ENCODE data around the gene ERMP1. TPM values are rescaled to one million over a fixed set of nuclear protein-coding genes. Genes with fewer than 3 reads are reported as not detected.

ERMP1 gene
- total and polyA plus RNA-seq, 2 donors (not counting 1 experiment from before 2014, with no cell fraction given), result 4.9 to 10.6 TPM

- Histone ChIP-seq H4K20me1 (ENCODE audit: control insufficient read depth, insufficient read depth, low read length, poor library complexity, severe bottlenecking) (no peaks in the 10 kb centered on the region), H2AFZ (ENCODE audit: insufficient read depth, low read depth, low read length, poor library complexity, severe bottlenecking) (no peak overlapping the region), H3K36me3 (replicated peaks in 1 of 2; ENCODE audit: control extremely low read depth in 1 of 2, control insufficient read depth in 1 of 2, extremely low read depth in 1 of 2, insufficient read depth in 2 of 2, low read length in 1 of 2) (peaks cover 0 to 52% of the 10 kb centered on the region in 2 experiments), H3K9me3 (ENCODE audit: control extremely low read depth in 1 of 3, control insufficient read depth in 2 of 3, insufficient read depth in 1 of 3, low read length in 2 of 3) (no peaks in the 10 kb centered on the region), H3K9ac (ENCODE audit: low read length) (no peak overlapping the region), H3K4me3 (ENCODE audit: control extremely low read depth in 1 of 5, extremely low read depth in 1 of 5, insufficient read depth in 1 of 5, low read depth in 2 of 5, low read length in 4 of 5) (no peak overlapping the region), H3K27ac (ENCODE audit: low read length in 2 of 2) (no peak overlapping the region), H3K27me3 (replicated peaks in 1 of 4; ENCODE audit: control extremely low read depth in 1 of 4, control insufficient read depth in 3 of 4, insufficient read depth in 4 of 4, low read length in 3 of 4) (no peaks in the 10 kb centered on the region), H3K79me2 (ENCODE audit: control insufficient read depth, insufficient read depth, low read length) (no peaks in the 10 kb centered on the region), H3K4me1 (ENCODE audit: control insufficient read depth in 2 of 2, insufficient read depth in 2 of 2, low read length in 2 of 2) (peaks cover 0 to 4% of the 10 kb centered on the region in 2 donors), H3K4me2 (replicated peaks; ENCODE audit: low read depth, low read length, poor library complexity, severe bottlenecking) (no peak overlapping the region)
- Mint-ChIP-seq H3K4me1 (peaks cover 10% of the 10 kb centered on the region), H3K27ac (no peak overlapping the region), H3K27me3 (no peaks in the 10 kb centered on the region), H3K9me3 (ENCODE audit: insufficient read depth) (no peaks in the 10 kb centered on the region), H3K4me3 (no peak overlapping the region)
- intact Hi-C loops (cut with micrococcal nuclease), result loop anchor here (10.0 kb wide), 1 partner anchor 576 kb away; the partner anchor contains the start of gene INSL6
- WGBS (ENCODE audit: insufficient coverage), result no CpG with 5 or more reads among the region's 1 CpG
- CTCF ChIA-PET, result no interaction called here
- DNase-seq (no peak), ATAC-seq (ENCODE audit: low read depth) (no peak)
- TF ChIP-seq EZH2 (IDR thresholded peaks at IDR 0.05; ENCODE audit: borderline replicate concordance, insufficient read depth, low read depth, low read length, poor library complexity, severe bottlenecking) (no peak), CTCF (IDR thresholded peaks at IDR 0.05) (no peak)
- POLR2A ChIA-PET, result no interaction called here
These were observed 72.6 kb downstream of the ERMP1 start for GRCh38 chr9:5760338-5760737.

- H3K4me1 ChIP-seq (ENCODE audit: control insufficient read depth in 2 of 2, insufficient read depth in 2 of 2, low read length in 2 of 2), result no peaks in the 10 kb centered on the region
- no peaks in the 10 kb centered on the region for H3K9me3 ChIP-seq (ENCODE audit: control extremely low read depth in 1 of 3, control insufficient read depth in 2 of 3, insufficient read depth in 1 of 3, low read length in 2 of 3)
- no CpG with 5 or more reads among the region's 3 CpGs for WGBS (ENCODE audit: insufficient coverage)
- no peaks in the 10 kb centered on the region for H3K9me3 Mint-ChIP-seq (ENCODE audit: insufficient read depth)
- no peaks in the 10 kb centered on the region for H3K79me2 ChIP-seq (ENCODE audit: control insufficient read depth, insufficient read depth, low read length)
- ChIA-PET CTCF (interaction anchor here (0.6 to 0.7 kb wide), 2 partner anchors 48 to 68 kb away, joined by 3 to 4 read pairs; no protein-coding TSS in a partner anchor), POLR2A (no interaction called here)
- intact Hi-C loops (cut with micrococcal nuclease), result no loop called here
- DNase-seq (no peak), ATAC-seq (ENCODE audit: low read depth) (no peak)
- peaks cover 2 to 24% of the 10 kb centered on the region in 2 experiments for H3K36me3 ChIP-seq (replicated peaks in 1 of 2; ENCODE audit: control extremely low read depth in 1 of 2, control insufficient read depth in 1 of 2, extremely low read depth in 1 of 2, insufficient read depth in 2 of 2, low read length in 1 of 2)
- H3K27ac ChIP-seq (ENCODE audit: low read length in 2 of 2), result peak overlapping the region in 1 of 2 donors; percentile 23
- H3K4me3 Mint-ChIP-seq, result no peak overlapping the region
- no peak overlapping the region for H3K4me2 ChIP-seq (replicated peaks; ENCODE audit: low read depth, low read length, poor library complexity, severe bottlenecking)
- no peaks in the 10 kb centered on the region for H3K27me3 ChIP-seq (replicated peaks in 1 of 4; ENCODE audit: control extremely low read depth in 1 of 4, control insufficient read depth in 3 of 4, insufficient read depth in 4 of 4, low read length in 3 of 4)
- no peak overlapping the region for H3K4me3 ChIP-seq (ENCODE audit: control extremely low read depth in 1 of 5, extremely low read depth in 1 of 5, insufficient read depth in 1 of 5, low read depth in 2 of 5, low read length in 4 of 5)
- no peaks in the 10 kb centered on the region for H4K20me1 ChIP-seq (ENCODE audit: control insufficient read depth, insufficient read depth, low read length, poor library complexity, severe bottlenecking)
- no peak for TF ChIP-seq CTCF (IDR thresholded peaks at IDR 0.05)
- no peak overlapping the region for H2AFZ ChIP-seq (ENCODE audit: insufficient read depth, low read depth, low read length, poor library complexity, severe bottlenecking)
- H3K27me3 Mint-ChIP-seq, result no peaks in the 10 kb centered on the region
- peaks cover 6% of the 10 kb centered on the region for H3K4me1 Mint-ChIP-seq
- H3K27ac Mint-ChIP-seq, result no peak overlapping the region
- H3K9ac ChIP-seq (ENCODE audit: low read length), result no peak overlapping the region
These were observed 76.3 kb downstream of the ERMP1 start for GRCh38 chr9:5756633-5757032.
